Hindlimb muscle (tissue), 1 donor: Measurements from ENCODE around the gene EPM2A. TPM values are rescaled to one million over a fixed set of nuclear protein-coding genes. Genes with fewer than 3 reads are reported as not detected.

Experiments used
- DNase-seq: peaks from one replicate; pipeline ENCODE4 v3.0.0-alpha.2; 2013
- polyA plus RNA-seq: library from polyadenylated mRNA; unstranded; fragments of 120-200 nt; gene quantifications from one replicate; pipeline ENCODE4 v1.2.1, GENCODE V29; 2013; ENCODE audit not compliant: insufficient read length

Gene EPM2A
- polyA plus RNA-seq, 1 donor = 17.4 TPM

GRCh38 chr6:145601397-145601796, 133.9 kb downstream of the EPM2A start:
- no peak for DNase-seq

GRCh38 chr6:145600299-145600698, 135.0 kb downstream of the EPM2A start:
- no peak for DNase-seq

GRCh38 chr6:145588981-145589380, 146.3 kb downstream of the EPM2A start:
- no peak for DNase-seq

DNA sequence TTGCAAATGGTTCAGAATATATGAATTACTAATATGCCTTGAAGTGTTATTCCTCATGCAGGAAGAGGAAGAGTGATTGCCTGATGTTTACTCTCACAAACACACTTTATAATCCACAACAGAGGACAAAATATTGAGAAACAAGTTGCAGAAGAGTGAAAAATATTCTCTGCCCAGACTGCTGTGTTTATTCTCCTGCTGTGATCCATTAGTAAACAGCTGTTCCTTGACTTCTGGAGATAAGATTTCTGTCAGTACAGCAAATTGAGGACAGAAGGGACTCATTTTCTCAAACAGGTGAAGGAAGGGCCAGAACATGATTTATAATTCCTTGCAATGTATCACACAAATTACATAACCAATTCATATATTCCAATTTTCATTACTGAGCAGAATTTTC, 148.0 kb downstream of the EPM2A start:
- DNase-seq = no peak

- no peak for DNase-seq
Measured at GRCh38 chr6:145583753-145584152, 151.6 kb downstream of the EPM2A start.

Other genes starting within 250 kb of the EPM2A start
- 10.8 TPM for gene FBXO30, start 79.3 kb upstream of the EPM2A start, polyA plus RNA-seq
- 11.4 TPM for gene SHPRH, start 228.8 kb upstream of the EPM2A start, polyA plus RNA-seq